HK-2 (cell line): Measurements from ENCODE around the gene EEF1A2.
A peak's percentile ranks its signal among the peaks of the same experiment; 100 is the strongest.

Source experiments
- DNase-seq: peaks from one replicate; pipeline ENCODE4 v3.0.0-alpha.2; 2018; ENCODE audit not compliant: unreplicated experiment

Gene EEF1A2

DNA sequence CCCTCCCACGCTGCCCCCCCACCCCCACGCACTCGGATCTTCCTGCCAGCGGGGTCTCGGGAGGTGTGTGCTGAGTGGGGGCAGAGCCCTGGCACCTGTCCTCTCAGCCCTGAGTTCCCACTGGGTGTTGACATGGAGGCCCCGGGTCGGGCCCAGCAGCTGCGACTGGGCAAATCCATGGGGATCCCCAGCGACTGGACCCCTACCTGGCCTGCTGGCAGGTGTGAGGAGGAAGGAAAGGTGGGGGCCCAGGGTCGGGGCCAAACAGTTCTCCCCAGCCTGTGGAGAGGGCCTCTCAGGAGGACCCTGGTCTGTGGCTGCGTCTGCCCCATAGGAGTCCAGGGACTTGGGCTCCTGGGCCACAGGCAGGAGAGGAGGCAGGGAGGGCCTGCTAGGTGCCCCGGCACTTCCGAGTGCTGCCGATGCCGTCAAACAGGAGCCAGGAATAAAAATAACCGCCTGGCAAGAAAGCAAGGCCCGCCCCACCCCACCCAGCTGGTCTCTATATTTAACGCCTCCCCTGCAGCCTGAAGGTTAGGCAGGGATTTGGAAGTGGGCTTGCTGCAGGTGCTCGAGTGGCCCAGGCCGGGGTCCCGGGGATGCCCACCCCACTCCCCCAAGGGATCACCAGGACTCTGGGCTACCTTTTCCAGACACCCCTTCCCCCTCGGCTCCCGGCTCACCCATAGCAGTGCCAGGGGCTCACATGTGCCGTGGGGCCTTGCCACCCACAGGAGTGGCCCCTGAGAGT lies 1.4 kb upstream of the EEF1A2 start:
- DNase-seq: no peak

DNA sequence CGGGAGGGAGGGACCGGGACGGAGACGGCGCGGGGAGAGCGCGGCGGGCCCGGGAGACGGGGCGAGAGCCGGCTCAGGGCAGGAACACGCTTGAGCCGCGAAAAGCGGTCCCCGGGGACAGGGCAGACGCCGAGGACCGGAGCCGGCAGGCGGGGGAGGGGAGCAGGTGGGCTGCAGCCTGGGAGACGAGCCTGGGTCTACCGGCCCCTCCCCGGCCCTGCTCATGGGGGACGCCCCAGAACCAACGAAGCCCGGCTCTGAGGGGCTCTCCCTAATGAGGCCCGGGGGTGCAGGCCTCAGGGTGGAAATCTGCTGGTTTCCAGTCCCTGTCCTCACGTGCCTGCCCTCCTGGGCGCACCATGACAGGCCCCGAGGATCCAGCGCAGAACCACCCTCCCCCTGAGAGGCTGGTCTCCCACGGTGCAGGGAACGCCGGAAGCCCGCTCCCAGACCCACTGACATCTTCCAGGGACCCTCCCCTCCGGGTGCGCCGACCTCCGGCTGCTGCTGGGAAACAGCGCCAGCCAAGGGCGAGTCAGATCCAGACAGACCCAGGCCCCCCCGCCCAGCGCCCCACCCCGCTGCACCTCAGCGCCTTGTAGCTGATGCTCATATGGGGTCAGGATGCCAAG lies 571 bp upstream of the EEF1A2 start:
- DNase-seq: no peak

DNA sequence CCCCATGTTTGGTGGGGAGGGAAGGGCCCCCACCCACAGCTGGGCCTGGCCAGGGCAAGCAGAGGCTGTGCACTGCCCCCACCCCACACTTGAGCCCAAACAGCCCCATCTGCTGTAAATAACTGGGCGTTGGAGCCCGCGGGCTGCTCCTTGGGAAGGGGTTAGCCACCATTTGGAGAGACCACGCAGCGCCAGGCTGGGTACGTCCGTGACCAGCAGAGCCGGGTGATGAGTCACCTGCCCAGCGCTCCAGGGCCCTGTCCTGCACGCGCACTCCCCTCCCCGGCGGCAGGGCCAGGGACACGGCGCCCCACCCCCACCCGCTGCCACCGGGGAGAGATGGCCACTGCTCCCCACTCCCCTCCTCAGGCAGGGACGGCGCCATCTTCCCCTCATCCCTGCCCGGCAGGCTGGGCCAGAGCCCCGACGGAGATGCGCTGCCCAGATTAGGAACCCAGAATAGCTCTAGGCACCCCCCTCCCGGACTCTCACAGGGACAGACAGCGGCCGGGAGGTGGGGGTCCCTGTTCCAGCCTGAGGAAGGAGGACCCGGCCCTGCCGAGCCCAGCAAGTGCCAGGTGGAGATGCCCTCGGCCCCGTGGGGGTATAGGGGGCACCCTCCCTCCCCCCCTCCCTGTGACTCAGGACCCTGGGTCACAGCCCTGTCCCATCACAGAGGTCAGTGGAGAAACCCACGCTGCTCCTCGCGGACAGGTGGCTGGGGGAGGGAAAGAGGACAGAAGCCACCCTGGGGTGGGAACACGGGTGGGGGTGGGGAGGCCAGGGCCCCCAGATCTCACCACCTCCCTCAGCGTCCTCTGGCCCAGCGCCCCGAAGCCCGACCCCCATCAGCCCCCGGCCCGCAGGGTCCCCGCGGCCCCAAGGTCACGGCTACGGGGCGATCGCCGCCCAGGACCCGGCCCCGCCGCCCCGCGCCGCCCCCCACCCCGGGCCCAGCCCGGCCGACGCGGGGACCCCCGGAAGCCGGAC lies 642 bp downstream of the EEF1A2 start:
- peak; percentile 89 for DNase-seq

DNA sequence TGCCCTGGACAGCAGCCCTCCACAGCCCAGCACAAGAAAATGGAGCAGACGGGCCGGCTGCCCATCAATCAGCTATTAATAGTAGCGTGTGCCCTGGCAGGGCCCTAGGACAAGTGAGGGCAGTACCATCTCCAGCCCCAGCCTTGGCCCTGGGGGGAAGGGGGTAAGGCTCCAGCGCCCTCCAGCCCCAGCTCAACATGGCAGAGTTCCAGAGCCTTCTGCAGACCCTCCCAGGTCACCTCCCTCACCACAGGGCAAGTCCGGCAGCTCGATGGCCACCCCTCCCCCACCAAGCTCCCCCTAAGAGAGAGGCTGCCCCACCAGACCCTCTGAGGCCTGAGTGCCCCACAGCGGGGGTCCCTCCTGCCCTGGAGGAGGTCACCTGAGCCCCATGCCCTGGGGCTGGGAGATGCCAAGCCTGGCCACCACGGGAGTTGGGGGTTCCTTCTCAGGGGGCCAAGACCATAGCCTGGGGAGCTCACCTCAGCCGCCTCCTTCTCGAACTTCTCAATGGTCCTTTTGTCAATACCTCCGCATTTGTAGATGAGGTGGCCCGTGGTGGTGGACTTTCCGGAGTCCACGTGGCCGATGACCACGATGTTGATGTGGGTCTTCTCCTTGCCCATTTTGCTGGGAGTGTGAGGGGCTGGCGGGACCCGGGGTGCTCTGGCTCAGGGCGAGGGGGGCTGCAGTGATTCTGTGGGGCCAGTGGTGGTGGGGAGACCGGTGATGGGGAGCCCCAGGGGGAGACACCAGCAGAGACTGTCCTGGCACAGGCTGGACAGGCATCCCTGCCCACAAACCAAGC lies 1.5 kb downstream of the EEF1A2 start:
- no peak for DNase-seq

DNA sequence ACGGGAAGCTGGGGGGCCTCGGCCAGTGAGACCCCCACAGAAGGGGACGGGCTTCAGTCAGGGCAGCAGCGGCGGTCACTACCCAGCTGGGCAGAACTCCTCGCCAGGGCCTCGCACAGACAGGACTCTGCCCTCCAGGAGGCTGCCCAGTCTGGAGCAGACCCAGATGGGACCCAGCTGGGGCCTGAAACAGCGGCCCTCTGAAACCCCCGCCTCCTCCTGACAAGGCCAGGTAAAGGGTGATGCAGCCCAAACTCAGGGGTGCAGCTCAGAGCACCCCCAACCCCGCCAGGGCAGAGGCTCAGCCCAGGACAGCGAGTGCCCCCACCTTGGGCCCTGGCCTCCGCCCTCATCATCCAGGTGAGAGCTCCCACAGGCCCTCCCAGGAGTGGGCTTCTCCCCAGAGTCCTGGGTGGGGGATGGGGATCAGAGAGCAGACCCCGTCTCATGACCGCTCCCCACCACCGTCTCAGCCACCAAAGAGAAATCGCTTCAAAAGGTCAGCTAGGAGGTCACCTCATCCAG lies 2.2 kb downstream of the EEF1A2 start:
- DNase-seq: no peak

DNA sequence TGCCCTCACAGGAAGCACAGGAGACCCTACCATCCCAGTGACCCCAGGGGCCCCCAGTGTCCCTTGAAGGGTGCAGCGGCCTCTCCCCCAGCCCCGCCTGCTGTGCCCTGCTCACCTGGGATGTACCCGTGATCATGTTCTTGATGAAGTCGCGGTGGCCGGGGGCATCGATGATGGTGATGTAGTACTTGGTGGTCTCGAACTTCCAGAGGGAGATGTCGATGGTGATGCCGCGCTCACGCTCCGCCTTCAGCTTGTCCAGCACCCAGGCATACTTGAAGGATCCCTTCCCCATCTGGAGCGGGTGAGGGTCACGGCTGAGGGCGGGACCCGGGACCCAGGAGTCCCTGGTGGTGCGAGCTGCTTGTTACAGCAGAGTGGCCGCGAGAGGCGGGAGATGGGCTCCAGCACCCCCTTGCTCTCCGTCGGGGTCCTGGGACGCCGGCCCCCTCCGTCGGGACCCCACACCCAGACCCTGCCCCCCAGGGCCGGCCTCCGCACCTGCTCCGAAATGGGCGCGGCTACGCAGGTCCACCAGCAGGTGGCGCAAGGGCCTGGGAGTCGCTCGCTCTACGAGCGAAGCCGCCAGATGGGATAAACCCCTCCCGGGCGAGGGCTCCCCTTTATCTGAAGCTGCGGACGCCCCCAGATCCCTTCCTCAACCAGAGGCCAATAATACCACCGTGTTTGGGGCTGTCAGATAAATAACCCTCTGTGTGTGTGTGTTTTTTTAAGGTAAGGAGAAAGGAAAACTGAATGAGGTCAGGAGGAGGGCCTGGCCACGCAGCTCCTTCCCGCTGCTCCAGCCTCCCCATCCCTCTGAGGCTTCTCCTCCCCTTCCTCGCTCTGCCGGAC lies 2.9 kb downstream of the EEF1A2 start:
- DNase-seq: no peak

DNA sequence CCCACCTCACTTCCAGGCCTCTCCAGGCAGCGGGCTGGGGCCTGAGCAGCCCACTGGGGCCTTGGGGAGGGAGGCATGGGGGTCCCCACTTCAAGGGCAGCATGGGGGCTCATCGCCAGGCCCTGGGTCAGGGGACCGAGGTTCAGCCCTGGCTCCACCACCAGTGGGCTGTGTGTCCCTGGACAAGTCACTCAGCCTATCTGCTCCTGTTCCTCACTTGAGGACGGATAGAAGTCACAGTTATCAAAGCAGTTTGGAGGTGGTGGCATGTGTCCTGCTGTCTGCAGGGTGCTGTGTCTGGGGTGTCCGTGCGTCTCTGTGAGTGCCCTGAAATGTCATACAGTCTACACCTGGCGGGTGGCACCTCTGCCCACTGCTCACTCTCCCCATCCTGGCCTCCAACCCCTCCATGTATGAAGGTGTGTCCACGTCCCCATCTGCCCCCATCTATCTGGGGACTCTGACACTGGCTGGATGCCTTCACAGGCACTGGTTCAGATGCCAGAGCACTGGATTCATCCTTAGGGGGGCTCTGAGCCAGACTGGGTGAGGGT lies 3.6 kb downstream of the EEF1A2 start:
- DNase-seq: no peak

DNA sequence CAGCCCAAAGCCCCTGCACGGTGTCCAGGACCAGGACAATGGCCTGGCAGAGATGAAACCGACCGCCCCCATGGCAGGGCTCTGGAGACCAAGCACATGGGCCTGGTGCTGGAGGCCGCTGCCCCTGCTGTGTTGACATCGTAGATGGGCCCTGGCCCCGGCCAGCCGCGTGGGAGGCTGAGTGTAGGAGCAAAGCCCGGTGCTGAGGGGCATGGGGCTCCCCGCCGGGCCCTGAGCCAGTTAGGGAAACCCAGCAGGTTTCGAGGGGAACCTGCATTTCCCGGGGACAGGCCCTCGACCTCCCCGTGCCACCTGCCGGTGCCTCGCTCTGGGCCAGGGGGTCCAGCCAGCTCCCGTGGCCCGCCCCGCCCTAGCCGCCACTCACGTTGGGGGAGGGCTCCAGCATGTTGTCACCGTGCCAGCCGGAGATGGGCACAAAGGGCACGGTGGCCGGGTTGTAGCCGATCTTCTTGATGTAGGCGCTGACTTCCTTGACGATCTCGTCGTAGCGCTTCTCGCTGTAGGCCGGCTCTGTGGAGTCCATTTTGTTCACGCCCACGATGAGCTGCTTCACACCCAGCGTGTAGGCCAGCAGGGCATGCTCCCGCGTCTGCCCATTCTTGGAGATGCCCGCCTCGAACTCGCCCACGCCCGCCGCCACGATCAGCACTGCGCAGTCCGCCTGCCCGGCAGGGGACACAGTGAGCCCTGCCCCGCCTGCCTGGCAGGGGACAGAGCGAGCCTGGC lies 4.3 kb downstream of the EEF1A2 start:
- no peak for DNase-seq

DNA sequence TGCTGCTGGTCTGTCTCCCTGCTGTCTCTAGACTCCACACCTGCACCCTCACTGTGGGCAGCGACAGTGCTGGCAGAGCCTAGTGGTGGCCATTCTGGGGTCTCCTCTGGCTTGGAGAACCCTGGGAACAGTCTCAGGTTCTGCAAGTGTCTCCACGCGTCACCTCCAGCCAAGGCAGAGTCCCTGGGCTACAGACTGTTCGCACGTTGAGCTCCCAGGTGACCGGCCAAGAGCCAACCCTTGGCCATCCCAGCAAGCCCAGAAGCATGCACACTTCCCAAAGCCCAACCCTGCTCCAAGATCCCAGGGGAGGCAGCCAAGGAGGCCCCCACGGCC lies 4.8 kb downstream of the EEF1A2 start:
- DNase-seq: no peak

DNA sequence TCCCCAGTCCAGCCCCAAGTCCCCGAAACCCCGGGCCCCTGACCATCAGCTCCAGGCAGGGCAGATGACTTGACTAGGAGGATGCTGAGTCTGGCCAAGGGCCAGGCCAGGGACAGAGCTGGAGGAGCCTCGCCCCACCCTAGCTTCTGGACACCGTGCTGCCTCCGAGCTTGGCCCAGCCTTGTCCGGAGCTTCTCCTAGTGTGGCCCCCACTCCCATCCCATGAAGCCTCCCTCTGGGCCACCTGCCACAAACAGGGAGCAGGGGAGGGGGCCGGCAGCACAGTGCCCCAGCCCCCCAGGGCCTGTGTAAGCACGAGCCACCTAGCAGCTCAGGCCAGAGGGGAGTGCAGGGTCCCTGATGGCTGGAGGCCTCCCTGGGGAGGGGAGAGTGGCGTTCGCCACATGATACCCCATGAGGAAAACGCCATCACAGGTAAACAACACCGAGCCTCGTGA lies 5.3 kb downstream of the EEF1A2 start:
- DNase-seq: no peak

DNA sequence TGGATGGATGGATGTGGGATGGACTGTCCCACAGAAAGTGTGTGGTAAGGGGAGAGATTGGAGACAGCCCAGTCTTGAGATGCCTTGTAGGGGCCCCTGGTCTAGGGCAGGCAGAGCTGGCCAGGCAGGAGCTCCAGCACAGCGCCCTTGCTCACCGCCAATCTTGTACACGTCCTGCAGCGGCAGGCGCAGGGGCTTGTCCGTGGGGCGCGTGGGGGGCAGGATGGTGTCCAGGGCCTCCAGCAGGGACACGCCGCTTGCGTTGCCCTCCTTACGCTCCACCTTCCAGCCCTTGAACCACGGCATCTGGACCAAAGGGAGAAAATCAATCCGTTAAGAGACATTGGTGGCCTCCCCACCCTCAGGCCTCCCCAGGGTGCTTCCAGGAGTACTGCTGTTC lies 5.9 kb downstream of the EEF1A2 start:
- DNase-seq: no peak

DNA sequence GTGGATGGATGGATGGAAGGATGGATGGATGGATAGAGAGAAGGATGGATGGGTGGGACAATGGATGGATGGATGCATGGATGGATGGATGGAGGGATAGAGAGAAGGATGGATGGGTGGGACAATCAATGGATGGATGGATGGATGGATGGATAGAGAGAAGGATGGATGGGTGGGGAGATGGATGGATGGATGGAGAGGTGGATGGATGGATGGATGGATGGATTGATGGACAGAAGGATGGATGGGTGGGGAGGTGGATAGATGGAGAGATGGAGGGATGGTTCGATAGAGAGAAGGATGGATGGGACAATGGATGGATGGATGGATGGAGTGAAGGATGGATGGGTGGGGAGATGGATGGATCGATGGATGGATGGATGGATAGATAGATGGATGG lies 6.4 kb downstream of the EEF1A2 start:
- DNase-seq: no peak

DNA sequence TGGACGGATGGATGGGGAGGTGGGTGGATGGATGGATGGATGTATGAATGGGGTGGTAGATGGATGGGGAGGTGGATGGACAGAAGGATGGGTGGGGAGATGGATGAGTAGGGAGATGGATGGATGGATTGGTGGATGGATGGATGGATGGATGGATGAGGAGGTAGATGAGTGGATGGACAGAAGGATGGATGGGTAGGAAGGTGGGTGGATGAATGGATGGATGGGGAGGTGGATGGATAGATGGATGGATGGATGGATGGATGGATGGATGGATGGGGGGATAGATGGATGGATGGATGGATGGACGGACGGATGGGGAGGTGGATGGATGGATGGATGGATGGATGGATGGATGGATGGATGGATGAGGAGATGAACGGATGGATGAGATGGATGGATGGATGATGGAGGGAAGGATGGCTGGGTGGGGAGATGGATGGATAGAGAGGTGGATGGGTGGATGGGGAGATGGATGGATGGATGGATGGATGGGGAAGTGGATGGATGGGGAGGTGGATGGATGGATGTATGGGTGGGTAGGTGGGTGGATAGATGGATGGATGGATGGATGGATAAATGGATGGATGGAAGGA lies 7.2 kb downstream of the EEF1A2 start:
- no peak for DNase-seq

DNA sequence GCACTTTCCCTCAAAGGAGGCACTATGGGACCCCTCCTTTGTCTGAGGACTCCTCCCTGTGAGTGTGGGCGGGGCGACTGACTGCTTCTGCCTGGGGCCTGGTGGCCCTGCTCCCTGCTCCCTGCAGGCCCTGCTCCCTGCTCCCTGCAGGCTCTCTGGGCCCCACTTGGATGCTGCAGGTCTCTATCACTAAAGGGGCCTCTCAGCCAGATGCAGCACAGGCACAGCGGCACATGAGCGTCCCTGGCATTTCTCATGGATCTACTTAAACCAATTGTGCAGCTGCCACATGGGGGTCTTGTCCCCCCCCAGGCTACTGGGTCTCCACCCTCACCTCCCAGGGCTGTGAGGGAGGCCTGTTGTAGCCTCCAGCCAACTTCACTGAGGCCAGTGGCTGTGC lies 7.8 kb downstream of the EEF1A2 start:
- DNase-seq: no peak

DNA sequence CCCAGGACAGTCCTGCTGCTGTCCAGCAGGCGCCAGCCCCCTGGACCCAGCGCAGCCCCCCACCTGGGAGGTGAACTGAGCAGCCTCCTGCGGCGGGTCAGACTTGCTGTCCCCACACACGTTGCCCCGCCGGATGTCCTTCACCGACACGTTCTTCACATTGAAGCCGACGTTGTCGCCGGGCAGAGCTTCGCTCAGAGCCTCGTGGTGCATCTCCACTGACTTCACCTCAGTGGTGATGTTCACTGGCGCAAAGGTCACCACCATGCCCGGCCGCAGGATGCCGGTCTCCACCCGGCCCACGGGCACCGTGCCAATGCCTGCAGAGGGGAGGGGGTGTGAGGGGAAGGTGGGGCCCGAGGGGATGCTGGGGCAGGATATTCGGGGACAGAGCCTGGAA lies 8.5 kb downstream of the EEF1A2 start:
- no peak for DNase-seq

DNA sequence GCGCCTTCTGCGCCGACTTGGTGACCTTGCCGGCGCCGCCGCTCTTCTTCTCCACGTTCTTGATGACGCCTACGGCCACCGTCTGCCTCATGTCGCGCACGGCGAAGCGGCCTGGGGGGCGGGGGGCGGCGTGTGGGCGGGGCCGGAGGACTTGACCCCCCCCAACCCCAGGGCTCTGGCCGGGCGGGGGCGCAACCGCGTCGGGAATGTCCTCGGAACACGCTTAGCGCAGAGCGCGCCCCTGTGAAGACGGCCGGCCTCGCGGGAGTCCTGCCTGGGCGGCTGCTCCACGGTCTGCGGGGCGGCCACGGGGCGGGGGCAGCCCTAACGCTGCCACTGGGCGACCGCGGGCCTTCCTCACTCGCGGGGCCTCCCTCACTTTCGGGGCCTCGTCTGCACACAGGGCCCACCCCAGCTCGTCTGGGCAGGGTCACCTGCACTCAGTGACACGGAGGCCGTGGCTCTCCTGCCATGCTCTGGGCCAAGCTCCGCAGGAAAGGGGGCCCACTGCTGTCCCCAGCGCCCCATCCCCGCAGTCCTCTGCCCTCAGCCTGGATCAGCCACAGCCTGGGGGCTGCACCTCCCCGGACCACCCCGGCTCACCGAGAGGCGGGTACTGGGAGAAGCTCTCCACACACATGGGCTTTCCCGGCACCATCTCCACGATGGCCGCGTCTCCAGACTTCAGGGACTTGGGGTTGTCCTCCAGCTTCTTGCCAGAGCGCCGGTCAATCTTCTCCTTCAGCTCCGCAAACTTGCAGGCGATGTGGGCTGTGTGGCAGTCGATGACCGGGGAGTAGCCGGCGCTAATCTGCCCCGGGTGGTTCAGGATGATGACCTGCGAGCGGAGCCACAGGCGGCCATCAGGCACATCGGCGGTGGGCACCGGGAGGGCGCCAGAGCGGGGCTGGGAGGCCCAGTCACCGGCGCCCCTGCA lies 10.3 kb downstream of the EEF1A2 start:
- no peak for DNase-seq

DNA sequence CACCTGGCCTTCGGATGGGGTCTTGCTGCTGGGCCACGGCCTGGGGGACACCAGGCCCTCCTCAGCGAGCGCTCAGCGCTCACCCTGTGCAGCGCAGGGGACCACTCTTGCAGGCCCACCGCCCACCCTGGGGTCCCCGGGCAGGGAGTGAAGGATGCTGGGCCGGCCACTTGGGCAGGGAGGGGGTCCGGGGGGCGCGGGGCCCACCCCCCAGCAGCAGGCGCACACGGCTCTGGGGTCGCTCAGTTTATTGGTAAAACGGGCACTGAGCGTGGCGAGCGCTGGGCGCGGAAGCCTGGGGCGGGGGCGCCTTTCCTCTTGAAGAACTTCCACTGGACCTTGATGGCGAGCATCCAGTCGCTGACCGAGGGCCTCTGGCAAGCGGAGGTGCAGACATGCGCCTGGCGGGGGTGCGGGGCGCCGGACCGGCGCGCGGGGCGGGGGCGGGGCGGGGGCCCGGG lies 11.1 kb downstream of the EEF1A2 start:
- DNase-seq: no peak
